ENCODE measurements around the gene WASL.
"Not testable (repeated sequence)": the region's sequence is repeated elsewhere in the genome, so short reads cannot be mapped to it uniquely, and the experiment has no call there.

WASL gene

DNA sequence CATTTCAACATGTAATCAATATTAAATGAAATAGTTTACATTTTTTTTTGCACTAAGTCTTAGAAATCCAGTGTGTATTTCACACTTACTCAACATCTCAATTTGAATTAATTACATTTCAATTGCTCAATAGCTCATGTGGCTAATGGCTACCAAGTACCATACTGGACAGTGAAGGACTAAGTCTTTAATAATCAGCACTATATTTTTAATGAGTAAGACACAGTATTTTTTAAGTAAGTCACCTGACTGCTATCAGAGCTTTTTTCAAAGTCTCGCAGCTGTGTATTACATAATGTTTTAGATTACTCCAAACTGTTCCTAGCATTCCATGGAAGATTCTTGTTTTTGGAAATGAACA lies 19.6 kb downstream of the WASL start:
- no peak for DNase-seq

DNA sequence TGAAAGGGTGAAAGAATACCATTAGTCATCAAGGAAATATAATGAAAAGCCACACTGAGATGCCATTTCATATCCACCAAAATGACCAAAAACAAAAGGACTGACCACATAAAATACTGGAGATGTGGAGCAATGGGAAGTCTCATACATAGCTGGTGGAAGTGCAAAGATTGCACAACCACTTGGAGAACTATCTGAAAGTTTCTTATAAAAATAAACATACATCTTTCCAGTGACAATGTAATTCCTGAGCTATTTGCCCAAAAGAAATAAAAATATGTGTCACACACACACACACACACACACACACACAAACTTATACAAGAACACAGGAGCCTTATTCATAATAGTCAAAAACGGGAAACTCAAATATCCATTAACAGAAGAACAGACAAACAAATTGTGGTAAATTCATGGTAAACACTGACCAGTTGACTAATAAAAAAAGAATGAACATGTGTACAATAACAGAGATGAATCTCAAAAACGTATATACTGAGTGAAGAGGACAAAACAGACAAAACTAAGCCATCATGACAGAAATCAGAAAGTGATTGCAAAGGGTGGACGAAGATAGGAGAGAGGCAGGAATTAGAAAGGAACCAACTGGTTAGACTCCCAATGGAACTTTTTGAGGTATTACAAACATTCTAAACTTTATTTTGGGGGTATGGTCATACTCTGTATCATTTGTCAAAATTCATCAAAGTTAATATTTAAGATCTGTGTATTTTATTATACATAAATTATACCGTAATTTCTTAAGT lies 21.5 kb downstream of the WASL start:
- DNase-seq, result no peak

DNA sequence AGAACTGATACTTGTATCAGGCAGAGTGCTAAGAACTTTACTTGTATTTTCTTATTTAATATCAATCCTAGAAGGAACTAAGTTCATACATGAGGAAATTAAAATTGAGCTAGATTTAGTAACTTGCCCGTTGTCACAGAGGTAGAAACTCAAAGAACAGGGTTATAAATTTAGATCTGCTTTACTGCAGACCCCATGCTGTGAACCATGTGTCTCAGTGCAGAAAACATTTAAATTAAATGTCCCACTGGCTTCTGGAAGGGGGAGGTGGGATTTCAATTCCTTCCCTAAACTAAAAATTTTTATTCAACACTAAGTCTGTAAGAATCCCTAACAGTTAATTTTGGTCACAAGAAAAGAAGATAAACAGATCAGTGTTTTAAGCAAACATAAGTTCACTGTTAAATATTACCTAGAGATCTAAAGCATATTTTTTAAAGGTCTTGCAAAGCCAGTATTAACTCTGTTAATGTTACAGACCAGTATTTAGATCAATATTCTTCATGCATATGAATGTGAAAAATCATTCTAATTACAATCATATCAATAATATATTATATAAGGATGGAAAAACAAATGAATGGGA lies 23.1 kb downstream of the WASL start:
- DNase-seq, result no peak

DNA sequence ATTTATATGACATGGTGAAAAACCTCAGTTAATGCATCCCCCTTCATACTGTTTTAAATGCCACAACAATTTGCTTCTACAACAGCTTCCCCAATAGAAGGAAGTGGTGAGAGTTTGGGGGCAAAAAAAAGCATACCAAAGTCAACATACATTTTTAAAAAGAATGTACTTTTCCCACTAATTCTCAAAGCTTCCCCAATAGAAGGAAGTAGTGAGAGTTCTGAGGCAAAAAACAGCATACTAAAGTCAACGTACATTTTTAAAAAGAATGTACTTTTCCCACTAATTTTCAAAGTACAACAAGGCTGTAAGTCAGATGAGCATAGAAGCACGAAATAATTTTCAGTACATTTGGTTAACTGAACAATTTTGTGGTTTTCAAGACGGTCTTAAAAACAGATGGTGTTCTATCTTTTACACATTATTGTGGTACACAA lies 24.0 kb downstream of the WASL start:
- no peak for DNase-seq

DNA sequence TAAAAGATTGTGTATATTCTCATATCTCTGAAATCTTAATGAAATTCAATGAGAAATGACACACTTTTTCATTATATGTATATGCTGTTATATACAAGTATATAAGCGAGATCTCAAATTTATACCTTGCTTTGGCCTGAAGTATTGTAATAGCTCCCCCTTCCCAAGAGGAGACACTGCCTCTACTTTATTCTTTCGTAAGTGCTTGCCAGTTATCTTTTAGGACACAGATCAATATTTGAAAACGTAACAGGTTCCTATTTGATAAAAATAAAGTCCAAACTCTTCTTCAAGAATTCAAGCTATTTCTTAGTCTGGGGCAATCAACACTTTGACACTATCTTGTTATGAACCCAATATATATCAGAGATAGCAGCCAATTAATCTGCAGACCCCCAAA lies 24.9 kb downstream of the WASL start:
- no peak for DNase-seq

DNA sequence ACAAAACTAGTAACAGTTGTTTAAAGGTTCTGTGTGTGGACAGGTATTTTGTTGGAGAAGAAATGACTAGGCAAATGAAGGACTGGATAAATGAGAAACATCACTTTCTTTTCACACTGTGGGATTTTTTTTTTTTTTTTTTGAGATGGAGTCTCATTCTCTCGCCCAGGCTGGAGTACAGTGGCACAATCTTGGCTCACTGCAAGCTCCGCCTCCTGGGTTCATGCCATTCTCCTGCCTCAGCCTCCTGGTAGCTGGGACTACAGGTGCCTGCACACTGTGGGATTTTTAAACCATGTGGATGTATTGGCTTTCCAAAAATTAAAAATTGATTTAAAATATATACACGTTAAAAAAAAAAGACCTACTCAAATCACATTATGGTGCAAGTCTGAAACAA lies 28.3 kb downstream of the WASL start:
- not testable (repeated sequence) for DNase-seq

DNA sequence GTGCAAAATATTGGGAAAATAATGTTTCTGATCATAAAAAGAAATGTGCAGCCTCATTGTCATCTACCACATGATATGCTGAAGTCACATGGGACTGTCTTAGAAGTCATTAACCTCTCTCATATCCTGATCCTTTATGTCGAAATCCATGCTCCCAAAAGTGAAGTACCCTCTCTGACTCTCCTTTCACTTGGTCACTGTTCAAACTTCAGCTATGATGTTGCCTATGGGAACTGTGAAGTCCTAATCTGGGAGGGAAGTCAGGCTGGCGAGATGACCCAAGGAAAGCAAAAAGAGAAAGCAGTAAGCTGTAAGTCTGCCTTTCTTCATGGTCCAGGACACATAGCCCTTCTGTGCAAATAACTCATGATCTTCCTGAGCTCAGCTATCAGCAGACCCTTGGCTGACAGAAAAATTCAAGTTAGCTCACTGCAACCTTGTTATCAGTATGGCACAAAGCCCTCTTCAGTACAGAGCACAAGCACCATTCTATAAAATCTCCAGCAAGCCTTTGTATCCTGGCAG lies 29.5 kb downstream of the WASL start:
- no peak for DNase-seq

DNA sequence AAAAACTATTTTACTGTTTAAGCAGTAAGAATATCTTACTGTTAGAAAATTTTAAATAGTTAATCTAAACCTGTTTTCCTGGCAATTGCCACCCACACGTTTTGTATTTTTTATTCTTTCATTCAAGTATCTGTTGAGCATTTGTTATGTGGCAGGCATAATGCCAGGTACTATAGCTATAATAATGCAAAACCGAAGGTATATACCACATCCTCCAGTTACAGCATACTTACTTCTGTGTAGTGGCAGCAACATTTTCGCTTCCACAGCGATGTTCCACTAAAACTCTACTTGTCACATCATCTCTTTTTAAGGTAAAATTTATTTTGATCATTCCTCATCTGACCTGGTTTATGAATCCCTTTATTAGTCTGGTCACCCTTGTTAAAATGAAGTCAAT lies 30.0 kb downstream of the WASL start:
- no peak for DNase-seq

DNA sequence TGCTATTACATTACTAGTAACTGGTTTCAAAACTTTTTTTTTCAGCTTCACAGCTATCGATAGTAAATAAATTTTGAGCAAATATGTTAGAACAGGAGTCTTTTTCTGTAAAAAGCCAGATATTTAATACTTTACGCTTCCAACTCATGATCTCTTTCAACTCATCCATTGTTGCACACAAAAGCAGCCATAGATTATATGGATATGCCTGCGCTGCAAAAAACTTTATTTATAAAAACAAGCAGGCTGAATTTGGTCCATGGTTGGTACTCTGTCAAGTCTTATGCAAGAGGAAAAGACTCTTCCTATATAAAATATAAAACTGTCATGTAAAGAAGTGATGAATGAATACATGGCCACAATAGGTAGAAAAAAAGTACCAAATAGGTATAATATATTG lies 31.1 kb downstream of the WASL start:
- no peak for DNase-seq

DNA sequence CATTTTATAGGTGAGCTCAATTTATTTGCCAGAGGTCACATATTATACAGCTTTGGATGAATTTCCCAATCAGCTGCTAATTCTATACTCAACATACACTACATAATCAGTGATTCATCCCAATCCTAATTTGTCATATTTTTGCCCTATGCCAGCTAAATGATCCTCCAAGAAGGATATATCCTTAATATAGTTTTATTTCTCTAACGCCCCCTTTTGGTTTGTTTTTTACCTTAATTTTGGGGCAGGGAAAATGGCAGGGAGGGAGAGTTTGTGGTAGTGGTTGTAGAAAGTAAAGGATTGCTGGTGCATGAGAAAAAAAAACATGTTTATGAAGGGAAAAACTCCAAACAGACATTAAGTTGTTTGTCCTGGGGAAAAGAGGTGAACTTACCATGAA lies 31.9 kb downstream of the WASL start:
- DNase-seq, result no peak

DNA sequence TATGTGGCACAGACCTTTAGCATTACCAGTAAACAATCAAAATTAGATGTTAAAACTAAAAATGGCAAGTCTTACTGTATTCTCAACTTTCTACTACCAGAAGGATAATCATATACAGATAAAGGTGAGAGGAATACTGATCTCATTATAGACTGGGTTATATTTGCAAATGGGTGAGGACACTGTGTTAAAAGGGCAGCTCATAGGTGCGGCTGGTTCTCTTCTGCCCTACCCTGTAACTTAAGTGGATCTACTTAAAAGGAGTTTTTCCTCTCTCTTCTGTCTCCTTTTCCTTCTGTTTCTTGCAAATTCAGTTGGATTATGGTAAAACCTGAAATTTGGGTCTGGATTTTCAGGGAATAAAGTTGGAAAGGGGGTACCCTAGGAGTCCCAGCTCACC lies 33.0 kb downstream of the WASL start:
- no peak for DNase-seq

DNA sequence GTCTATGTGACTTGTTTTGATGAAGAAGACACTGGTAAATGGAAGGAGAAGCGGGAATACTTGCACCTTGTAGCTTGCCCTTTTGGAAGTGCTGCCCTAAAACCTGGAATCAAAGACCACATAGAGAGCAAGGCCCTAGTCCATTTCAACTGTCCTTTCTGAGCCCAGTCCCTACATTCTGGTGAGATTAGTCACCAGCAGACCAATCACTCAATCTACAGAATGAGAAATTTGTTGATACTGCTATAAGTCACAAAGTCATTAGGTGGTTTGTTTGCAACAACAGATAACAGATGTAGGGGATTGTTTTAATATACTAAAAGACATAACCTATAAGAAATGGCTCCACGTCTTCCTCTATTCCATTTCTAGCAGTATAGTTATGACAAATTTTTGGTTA lies 33.6 kb downstream of the WASL start:
- no peak for DNase-seq

DNA sequence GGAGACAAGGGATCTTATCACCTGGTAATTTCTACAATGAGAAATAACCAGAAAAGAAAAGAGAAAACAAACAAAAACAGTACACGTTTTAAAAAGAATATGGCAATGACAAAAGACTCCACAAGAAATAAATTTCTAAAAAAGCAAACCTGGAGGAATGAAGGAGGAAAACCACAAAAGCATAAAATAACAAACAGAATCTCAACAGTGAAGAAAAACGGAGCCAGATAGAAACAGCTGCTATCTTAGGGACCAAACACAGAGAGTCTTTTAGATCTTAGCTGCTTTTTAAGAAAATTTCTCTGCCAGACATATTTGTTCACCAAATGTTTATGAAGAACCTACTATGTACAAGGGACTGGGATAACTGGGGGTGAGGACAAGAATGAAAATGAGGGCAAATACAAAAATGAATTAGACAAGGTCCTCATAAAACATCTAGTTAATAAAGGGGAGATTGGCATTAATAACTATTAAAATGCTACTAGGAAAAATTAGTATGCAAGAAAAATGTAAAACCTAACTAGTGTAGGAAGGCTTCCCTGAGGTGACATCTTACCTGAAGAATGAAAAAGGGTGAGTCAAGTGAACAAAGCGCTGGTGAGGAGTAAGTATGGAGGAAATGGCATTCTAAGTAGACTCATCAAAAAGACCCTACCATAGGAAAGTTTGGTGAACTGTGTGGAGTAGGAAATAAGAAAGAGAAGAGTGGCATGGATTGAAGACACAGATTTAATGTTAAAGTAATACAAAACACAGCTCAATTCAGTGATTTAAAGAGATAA lies 34.3 kb downstream of the WASL start:
- no peak for DNase-seq

DNA sequence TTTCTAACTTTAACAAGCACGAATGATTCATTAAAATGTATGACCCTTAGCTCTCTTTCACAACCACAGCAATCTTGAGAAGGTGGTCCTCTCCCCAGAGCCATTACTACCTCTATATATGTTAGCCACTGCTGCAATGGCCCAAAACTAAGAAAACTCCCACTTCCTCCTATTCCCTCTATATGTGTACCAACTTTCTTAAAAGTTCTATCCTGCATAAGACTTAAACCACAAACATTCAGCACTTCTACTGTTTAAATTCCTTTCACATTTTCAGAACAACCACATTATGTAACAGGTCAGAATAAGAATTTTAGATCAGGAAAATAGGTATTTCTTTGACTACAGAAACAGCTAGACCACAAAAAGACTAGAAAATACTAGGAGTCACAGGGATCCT lies 36.2 kb downstream of the WASL start:
- no peak for DNase-seq

DNA sequence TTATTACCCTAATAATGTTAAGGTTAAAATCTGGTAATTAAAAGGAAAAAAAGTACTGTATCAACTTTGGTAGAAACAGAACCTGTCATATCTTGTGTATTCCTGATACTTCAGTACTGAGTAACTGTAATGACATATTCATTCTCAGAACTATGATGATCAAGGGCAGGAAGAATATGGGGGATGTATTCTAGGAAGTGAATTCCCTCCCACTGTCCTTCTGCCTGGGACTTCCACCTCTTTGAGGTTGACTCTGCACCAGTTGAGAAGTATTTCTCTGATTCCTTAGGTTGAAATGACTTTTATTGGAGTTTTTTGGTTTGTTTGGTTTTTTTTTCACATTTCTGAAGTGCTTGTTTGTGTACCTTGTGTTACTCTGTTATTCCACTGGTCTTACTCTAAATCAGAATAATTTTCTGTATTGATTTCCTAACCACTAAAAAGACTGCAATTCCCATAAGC lies 36.9 kb downstream of the WASL start:
- DNase-seq, result no peak

DNA sequence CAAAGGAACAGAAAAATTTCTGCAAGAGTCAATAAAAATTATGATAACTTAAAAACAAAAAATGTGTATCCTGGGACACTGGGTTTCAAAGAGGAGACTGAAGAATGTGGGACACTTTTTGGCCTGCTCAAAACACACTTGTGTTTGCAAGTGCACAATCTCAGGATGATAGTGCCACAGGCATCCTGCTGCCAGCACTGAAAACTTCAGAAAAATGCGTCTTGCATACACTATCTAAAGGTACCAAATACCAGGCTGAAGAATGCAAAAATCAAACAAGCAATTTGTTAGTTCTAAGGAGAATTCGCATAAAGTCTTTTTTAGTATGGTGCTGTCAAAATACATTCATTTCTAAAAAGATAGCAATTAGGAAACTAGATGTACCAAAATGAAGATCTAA lies 38.1 kb downstream of the WASL start:
- DNase-seq, result no peak

DNA sequence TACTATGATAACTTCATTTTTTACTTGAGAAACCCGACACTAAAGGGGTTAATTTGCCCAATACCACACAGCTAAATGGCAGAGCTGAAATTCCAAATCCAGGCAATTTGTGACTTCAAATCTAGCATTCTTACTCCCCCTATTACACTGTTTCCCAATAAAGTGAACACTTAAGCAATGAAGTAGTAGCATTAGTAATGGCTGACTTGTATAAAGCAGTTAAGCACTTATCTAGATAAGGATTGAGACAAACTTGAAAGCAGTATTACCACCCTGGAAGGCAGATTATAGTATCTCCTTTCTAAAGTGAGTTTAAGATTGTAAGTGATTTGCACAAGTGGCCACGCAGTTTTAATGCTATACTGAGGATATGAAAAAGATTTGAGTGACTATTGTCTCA lies 39.3 kb downstream of the WASL start:
- no peak for DNase-seq

DNA sequence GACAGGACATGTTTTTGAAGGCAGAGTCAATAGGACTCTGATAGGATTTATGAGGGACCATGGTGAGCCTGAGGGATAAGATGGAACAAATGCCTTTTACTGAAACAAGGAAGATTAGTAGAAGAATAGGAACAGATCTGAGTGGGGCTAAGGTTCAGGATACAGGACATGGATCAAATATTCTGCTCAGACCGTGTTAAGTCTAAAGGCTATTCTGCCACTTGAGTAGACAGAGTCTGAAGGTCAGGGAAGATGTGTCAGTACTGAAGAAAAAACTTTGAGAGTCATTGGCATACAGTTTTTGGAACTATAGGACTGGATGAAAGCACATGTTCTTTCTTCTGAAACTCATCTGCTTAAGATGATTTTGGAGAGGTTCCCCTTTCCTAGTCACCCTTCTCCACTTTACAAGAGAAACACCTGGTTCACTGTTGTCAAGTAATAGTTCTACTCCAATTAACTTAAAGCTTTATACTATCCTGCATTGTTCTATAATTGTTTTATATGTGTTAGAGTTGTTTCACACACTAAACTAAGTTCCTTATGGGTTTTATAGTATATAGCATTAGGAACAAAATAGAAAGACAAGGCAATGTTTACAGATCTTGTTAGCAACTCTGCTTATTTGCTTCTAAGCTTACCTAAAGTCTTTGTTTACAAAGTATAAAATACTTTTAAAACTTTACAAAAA lies 43.4 kb downstream of the WASL start:
- no peak for DNase-seq

DNA sequence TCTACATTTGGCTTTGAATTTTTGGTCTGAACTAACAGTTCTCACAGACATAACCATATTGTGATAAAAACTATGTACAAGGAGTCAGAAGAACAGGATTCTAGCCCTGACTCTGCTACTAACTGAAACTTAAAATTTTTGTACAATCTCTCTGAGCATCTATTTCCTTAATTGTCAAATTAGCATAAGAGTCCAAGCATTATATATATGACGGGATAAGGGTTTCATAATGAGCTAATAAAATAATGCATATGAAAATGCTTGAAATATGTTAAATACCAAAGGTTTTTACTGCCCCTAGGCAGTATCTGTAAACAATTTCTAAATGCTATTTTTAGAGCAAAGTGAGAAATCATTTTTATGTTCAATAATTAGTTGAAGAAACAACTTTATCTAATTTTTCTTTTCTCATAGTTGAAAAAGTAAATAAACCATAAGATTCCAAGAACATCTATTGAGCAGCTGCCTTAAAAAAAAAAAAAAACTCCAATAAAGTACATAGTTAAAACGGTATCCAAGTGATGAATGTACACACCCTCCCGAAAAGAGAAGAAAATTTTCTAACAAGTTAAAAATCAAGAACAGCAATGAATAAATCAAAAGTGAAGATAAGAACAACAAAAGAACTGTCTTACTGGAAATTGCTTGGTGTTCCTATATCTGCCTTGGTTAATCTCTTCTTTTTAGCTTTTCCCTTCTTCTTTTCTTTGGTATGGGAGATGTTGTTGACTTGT lies 52.7 kb downstream of the WASL start:
- DNase-seq, result no peak

DNA sequence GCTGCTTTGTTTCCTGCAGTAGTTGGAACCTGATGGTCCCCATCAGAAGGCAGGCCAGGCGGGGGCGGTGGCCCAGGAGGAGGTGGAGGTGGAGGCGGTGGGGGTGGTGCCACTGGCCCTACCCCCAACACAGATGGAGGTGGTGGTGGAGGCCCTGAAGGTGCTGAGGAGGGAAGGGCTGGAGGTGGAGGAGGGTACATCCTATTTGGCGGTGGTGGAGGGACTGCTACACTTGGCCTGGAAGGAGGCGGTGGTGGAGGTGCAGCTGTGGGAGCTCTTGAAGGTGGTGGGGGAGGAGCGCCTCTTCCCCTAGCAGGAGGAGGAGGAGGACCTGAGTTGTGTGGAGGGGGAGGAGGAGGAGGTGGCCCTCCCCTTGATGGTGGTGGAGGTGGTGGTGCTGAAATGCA lies 56.3 kb downstream of the WASL start:
- no peak for DNase-seq

DNA sequence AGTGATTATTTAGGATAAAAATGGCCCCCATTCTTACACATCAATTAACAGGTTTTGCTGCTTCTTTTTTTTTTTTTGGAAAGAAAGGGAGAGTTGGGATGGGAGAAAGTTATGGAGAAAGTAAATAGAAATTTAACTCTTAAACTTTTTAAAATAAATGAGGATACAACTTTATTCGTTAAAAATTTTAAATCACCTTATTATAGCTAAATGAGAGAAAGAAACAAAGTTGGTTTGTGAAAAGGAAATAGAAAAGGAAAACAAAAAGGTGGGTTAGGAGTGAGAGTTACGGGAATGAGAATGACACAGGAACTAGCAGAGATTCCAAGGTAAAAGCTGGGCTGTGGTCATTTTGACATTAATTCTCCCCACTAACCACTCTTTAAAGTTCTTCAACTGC lies 58.3 kb downstream of the WASL start:
- DNase-seq, result no peak

DNA sequence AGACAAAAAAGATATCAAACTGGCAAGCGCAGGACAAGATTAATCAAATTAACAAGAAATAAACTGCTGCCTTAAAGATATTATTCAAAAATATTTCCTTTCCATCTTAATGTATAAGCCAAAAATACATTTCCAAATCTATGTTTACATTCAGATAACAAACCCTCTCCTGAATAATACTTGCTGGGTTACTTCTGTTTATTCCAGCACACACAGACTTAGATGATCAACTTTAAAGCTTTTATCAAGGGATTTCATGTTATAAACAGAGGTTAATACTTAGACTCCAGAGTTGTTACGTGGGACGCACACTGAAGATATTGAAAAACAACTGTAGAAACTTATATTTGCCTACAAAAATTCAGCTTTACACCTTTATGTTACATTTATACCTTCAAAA lies 59.6 kb downstream of the WASL start:
- no peak for DNase-seq

DNA sequence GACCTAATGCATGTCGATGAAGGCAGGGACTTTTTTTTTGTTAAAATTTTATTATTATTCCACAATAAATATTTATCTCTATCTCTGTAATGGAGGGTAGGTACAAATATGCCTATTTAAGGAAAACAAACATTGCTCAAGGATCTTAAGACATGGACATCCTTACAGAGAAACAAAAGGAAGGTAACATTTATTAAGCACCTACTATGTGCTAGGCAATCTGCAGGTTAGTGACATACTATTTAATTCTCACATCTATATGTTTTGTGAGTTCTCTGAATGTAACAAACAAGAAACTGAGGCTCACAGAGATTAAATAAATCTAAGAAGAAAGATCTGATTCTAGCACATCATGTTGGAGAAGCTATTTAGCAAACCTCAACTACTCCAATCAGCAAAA lies 61.1 kb downstream of the WASL start:
- DNase-seq, result no peak
